Transverse colon (tissue), 4 donors: ENCODE data around the gene CACNA2D4.

ENCODE experiments used
- POLR2A ChIP-seq: fragments of 450-650 bp; IDR thresholded peaks from one replicate; pipeline ENCODE4 v1.6.1; 2016; ENCODE audit warnings: antibody characterized with exemption, mild to moderate bottlenecking, moderate library complexity
- POLR2AphosphoS5 ChIP-seq, 3 donors: sonication (generic); formaldehyde crosslinking; IDR thresholded peaks; one replicate each; pipeline ENCODE4 v1.6.1; 2016; ENCODE audit warnings: antibody characterized with exemption in 3 of 3
- TF ChIP-seq, protein P1 (sequence below), 5 experiments: fragments of 200-600 bp in 3 of 5; fragments of 450-650 bp in 2 of 5; sonication (generic) in 3 of 5; IDR thresholded peaks; 1 replicate in 2 of 5; 2 replicates in 3 of 5; pipeline ENCODE4 v1.5.1; 2016 to 2017; ENCODE audit warnings: antibody characterized with exemption in 5 of 5, inconsistent platforms in 3 of 5, mild to moderate bottlenecking in 2 of 5, moderate library complexity in 1 of 5

DNA sequence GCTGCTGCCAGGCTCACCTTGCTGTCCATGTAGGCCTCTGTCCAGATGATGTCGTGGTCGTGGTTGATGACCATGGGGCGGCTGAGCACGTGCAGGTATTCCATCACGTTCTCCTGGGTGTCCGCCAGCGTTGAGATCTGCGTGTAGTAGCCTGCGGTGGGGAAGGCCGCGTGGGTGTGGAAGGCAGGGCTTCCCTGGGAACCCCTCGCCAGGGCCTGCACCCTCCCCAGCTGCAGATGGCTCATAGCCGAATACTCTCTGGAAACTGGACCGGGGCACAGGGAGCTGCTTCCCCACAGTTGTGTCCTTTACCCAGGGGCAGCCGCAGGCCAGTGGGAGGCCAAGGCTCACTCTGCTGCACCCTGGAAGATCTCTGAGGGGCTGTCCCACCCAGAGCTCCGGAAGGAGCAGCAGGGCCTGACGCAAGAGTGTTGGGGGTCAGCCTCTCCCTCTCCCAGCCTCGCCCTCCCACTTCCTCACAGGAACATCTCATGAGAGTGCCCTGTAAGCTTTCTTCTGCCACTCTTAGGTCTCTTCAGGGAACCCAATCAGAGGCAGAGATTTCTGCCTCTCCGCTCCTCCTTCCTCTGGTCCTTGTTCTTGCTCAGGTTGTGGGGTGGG, 35.5 kb downstream of the CACNA2D4 start:
- TF ChIP-seq POLR2A: no peak
- TF ChIP-seq POLR2AphosphoS5 (IDR thresholded peaks at IDR 0.05): no peak
- TF ChIP-seq, protein P1, sequence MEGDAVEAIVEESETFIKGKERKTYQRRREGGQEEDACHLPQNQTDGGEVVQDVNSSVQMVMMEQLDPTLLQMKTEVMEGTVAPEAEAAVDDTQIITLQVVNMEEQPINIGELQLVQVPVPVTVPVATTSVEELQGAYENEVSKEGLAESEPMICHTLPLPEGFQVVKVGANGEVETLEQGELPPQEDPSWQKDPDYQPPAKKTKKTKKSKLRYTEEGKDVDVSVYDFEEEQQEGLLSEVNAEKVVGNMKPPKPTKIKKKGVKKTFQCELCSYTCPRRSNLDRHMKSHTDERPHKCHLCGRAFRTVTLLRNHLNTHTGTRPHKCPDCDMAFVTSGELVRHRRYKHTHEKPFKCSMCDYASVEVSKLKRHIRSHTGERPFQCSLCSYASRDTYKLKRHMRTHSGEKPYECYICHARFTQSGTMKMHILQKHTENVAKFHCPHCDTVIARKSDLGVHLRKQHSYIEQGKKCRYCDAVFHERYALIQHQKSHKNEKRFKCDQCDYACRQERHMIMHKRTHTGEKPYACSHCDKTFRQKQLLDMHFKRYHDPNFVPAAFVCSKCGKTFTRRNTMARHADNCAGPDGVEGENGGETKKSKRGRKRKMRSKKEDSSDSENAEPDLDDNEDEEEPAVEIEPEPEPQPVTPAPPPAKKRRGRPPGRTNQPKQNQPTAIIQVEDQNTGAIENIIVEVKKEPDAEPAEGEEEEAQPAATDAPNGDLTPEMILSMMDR (IDR thresholded peaks at IDR 0.05): no peak
